ENCODE measurements around the gene SLC35F3. TPM values are rescaled to one million over a fixed set of nuclear protein-coding genes. Genes with fewer than 3 reads are reported as not detected.

Gene SLC35F3
- total RNA-seq, 2 experiments from 2014 or later = 0.08 TPM; not detected in 1

Small RNAs within 50 kb of the gene (microRNA-seq; reads per million reads assigned to microRNA genes)
- gene MIR4671 (ENCODE audit: borderline microRNAs expressed, borderline replicate concordance) = not detected

Data from CD4-positive, alpha-beta T cell (primary cell).